GM21367 (cell line): ENCODE results near the gene PARD3.

Experiments
- ATAC-seq: cut with Tn5 transposase; IDR thresholded peaks from one replicate; pipeline ENCODE4 v1.9.1; 2021; ENCODE audit not compliant: unreplicated experiment

PARD3 gene

DNA sequence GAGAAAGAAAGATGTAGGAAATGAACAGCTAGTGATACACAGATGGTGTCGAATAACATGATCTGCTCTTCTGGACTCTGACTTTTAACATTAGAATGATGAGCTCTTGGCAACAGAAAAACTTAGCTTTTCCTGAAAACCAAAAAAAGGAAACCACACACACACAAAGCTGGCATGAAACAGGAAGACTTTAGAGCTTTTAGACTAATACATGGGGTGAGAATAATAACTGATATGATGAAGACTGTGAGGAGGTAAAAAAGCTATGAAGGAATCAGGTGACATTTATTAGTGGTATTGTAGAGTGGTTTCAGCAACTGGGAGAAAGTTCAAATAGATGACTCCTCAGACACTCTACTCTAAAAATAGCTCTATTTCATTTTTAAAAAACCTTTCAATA lies 491.9 kb downstream of the PARD3 start:
- no peak for ATAC-seq

DNA sequence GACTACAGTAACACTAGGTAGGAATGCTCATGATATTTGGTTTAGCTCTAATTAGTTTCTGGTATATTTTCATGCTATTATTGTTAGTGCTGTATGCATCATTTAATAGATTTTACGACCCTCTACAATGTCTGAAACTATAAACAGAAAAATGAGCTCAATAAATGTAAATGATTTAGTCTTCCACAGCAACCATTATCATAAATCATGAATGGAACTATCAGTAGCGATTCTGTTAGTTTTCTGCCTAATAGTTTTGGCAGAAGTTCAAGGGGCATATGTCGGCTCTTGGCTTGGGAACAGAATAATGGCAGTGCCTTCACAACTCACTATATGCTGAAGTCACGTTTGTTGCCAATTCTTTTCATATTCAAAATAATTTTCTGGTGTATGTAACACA lies 494.8 kb downstream of the PARD3 start:
- ATAC-seq = no peak

DNA sequence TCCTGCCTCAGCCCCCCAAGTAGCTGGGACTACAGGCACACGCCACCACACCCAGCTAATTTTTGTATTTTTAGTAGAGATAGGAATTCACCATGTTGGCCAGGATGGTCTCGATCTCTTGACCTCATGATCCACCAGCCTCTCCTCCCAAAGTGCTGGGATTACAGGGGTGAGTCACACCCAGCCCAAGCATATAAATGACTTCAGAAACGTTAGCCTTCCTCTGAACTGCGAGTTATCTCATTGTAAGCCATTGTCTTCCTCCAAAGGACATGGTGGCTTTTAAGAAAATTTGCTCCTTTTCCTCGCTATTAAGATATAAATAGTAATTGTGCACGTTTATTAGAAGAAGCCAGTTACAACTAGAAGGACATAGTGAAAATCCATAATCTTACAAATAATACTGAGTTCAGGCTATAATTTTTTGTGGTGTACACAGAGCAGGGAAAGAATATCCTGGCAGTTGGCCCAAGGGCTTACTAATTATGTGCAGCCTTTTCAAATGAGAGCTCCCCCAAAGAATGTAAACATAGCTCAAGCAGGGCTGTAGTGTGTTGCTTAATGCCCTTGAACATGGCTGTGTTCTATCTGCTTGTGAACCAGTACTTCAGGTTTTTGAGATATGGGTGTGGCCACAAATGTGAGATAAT lies 495.8 kb downstream of the PARD3 start:
- no peak for ATAC-seq

DNA sequence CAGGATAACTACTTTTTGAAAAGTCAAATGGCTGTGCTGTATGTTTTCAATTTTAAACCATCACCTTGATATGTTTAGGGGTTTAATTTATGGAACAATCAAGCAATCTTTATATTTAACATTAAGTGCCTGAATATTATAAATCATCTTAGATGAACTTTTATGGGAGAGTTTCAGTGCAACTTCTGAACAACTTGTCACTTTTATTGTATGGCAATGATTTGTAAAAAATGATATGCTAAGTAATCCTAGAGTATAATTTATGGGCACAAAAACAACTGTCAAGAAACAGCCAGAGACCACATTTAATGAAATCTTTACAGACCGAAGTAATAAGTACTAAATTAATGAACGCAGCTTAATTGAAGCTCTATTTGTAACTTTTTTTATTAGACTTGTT lies 498.9 kb downstream of the PARD3 start:
- no peak for ATAC-seq

DNA sequence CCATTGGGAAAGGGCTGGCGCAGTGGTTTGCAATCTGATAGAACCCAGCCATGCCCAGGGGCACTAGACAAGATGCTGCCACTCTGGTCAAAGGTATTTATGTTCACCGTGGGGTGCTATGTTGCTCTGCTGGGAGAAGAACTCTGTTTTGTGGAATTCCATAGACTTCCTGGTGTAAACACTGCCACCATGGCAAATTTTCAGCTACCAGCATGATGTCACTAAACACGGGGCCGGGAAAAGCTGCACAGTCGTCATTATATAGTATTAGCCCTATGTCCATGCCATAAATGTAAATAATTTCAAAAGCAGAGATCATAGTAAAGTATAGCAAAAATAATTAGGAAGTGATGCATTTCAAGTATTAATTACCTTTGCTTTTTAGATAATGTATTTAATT lies 500.6 kb downstream of the PARD3 start:
- no peak for ATAC-seq

DNA sequence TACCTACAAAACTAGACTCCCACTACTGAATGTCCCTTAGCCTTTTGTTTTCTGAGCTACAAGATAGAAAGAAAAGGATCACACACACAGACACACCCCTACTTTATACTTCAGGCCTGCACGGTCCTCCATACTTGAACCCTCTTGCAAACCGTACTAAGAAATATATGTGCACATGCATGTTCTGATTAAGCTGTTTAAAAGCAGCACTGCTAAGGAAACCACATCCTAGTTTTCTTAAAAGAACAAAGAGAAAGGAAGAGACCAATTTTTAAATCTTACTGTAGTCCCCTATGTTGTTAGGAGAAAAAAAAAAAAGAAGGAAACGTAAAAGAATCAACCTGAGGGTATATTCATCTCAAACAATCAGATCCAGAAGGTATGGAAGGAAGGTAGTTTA lies 501.2 kb downstream of the PARD3 start:
- no peak for ATAC-seq

DNA sequence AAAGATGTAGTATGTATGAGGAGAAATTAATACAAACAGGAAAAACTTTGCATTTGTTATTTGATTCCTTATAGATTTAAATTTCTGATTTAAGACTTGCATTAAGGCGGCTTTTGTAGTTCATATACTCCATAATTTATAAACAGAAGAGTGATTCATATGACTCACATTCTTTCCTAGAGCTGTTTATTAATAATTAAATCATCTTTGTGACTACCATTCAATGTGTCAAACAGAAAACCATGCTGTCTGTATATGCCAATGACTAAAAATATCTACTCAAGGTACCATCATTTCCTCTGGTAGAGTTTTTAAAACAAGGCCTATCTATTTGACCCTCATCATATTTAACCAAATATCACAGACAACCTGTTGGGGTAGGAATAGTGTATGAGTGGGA lies 501.7 kb downstream of the PARD3 start:
- no peak for ATAC-seq

DNA sequence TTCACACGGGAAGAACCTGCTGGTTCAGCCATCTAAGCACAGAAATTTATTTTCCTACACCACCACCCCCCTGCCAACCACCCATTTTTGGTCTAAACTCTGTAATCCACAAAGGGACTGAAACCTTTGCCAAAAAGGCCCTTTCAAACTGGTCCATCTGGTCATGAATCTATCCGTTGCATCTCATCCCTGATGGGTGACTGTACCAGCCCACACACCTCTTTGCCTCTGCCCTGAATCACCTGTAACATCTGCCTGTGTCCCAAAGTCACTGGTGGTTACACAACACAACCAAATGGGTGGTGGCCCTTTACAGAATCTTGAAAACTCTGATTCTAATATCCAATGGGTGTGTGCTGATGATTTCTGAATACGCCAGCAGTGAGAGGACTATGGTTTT lies 503.4 kb downstream of the PARD3 start:
- ATAC-seq = no peak

DNA sequence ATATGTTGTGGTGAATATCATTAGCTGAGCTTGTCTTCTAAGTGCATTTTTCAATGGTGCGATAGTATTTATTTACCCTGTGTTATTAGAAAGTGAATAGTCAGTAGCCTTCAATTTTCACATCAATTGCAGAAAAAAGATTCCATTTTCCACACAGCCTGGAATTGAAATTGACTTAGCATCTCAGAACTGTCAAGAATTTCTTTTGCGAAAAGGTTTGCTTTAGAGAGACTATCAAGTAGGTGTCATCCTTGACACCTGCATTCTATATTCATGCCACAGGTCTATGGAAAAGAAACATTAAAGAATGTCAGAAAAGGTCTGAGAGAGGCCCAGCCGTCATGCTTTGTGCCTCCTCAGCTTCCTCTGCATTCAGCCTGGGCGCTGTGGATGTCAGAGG lies 504.9 kb downstream of the PARD3 start:
- no peak for ATAC-seq

DNA sequence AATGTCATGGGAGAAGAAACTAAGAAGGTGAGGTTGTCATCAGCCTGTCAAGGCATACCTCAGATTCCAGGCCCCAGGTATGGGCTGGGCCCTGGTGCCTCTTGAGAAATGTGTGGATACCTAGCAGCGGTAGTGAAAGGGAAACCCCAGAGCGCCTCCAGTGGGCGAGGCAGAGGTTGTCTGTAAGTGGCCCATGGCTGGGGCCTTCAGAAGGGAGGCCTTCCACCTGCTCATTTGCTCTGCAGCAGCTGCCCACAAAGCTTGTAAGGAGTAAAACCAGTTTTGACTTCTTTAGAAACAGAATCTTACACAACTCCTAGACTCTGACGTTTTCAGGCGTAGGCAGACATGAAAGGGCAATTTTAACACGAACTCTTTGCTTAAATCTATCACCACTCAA lies 509.9 kb downstream of the PARD3 start:
- ATAC-seq = no peak

DNA sequence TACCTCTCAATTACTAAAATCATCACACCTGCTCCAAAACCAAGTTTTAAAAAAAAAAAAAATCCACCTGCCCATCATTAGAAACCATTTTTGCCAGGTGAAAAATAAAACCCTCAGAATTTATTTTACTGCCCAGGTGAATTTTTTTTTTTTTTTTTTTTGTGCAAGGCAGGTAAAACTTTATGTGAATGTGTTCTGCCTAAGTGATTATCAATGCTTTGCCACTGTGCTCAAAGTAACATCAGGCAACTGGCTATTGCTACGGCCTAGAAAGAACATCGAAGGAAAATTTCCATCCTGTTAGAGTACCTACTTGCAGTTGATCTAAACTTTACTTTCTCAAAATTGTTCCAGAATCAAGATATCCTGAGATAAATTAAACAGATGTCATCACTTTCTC lies 512.1 kb downstream of the PARD3 start:
- no peak for ATAC-seq

DNA sequence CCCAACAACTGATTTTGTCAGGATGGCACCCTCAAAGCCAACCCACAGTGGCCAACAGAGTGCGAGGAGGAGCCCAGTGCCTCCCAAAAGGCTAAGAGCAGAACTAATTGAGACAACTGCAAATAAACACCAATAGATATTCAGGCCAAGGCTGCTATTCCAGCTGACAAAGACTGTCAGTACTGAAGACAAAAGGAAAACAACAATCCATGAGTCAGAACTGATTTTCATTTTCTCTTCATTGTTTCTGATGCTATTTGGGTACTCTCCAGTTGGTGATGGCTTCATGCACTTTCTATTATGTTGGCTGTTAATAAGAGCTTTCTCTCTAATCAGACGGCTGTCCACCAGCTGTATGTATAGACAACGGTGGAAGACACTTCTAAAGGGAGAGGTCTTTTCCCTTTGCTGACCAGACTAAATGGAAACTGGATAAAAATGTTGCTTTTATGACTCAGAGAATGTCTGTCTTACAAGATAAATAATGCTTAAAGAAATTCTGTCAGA lies 515.9 kb downstream of the PARD3 start:
- no peak for ATAC-seq

DNA sequence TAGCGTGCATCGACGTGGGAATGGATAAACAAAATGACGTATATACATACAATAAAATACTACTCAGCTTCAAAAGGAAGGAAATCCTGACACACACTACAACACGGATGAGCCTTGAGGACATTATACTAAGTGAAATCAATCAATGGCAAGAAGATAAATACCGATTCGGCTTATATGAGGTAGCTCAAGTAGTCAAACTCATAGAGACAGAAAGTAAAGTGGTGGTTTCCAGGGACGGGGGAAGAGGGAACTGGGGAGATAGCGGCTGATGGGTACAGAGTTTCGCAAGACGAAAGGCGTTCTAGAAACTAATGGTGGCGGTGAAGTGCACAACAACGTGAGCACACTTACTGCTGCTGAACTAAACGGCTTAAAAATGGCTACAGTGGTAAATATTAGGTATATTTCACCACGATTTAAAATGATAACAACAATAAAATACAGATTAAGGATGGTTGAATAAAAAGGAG lies 516.7 kb downstream of the PARD3 start:
- ATAC-seq = no peak

DNA sequence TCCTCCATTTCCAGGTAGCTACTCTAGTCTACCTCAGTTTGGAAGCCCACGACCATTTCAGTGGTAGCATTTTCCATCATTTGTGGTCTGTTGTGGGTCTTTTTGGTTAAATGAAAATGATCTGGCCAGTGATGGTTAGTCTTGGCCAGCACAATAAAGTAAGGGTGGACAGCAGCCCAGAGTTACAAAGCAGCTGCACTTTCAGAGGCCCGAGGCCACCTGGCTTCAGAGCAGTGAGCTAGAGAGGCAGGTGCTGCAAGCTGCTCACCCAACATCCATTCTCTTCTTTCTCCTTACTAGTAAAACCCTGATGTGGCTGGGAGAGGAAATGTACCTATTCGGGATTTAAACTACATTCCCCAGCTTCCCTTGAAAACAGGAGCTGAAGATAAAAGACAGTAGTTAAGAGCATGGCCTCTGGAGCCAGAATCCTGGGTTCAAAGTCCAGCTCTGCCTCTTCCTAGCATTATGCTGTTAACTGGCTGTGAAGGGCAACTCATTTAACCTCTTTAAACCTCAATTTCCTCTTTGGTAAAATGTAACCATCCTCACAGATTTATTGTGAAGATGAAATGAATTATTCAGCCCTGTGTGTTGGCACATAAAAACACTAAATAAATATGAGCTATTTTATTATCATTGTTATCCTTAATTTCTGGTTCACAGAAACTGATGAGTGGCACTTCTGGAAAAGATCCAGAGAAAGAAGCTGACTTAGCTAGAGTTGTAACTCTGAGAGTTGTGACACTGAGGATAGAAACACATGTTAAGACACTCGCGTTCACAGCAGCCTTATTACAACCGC lies 517.4 kb downstream of the PARD3 start:
- ATAC-seq = no peak

DNA sequence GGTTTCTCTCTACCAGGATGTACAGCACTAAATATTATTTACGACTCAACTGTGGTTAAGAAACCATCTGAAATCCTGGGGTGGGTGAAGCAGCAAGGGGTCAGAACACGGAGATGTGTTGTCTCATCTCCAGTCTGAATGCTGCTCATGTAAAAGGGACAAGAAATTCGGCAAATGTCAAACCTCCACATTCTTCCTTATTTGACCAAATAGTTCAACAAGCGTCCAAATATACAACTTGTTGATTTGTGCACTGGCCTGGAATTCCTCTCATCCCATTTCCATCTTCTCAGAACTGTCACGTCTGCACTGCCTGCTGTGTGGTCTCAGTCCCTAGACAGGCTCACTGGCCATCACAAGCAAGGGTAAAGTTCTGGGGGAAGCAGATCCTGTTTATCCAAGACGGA lies 520.0 kb downstream of the PARD3 start:
- ATAC-seq = no peak

DNA sequence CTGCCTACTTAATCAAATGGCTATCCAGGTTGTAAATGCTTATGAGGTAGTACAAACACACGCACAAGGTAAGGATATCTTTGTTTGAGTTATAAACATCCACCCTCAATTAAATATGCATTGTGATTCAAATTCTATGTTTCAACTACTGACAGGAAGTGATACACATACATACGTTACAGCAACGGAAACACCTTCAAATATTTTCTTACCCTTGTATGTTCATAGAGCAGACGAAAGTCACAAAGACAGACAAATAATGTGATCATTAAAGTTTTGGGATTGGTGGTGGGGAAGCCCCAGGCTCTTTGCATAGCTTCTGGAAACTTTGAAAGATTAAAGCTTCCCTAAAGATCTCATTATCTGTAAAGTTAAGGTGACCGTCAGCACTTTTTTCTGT lies 521.0 kb downstream of the PARD3 start:
- no peak for ATAC-seq

DNA sequence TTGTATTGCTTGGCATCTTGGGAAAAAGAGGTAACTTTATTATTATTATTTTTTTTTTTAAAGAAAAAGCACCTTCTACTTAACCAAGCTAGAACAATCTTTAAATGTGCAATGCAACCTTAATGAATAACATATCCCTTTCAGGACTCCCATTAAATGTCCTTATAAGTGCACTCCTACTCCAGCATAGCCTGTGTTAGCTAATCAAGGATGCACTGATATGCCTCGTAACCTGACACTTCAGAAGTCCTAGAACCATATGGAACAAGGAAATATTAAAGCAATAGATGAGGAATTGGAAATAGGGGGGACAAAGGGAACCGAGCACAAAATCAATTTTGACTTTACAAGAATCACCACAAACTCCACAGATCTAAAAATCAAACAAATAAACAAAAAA lies 522.4 kb downstream of the PARD3 start:
- no peak for ATAC-seq

DNA sequence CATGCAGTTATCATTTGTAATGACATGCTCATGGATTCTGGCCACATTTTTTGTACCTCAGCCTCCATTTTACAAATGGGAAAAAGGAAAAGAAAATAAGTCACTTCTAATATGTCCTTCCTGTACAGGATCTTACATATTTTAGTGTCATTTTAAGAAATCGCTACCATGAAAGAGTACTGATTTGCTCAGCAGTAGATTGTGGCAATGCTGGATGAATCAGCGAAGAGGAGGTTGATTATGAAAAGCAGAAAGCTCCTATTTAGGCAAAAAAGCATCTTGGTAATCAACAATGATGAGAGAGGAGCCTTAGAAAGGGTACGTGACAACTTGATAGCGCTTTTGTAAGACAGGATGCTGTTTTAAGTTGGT lies 522.9 kb downstream of the PARD3 start:
- ATAC-seq = no peak

DNA sequence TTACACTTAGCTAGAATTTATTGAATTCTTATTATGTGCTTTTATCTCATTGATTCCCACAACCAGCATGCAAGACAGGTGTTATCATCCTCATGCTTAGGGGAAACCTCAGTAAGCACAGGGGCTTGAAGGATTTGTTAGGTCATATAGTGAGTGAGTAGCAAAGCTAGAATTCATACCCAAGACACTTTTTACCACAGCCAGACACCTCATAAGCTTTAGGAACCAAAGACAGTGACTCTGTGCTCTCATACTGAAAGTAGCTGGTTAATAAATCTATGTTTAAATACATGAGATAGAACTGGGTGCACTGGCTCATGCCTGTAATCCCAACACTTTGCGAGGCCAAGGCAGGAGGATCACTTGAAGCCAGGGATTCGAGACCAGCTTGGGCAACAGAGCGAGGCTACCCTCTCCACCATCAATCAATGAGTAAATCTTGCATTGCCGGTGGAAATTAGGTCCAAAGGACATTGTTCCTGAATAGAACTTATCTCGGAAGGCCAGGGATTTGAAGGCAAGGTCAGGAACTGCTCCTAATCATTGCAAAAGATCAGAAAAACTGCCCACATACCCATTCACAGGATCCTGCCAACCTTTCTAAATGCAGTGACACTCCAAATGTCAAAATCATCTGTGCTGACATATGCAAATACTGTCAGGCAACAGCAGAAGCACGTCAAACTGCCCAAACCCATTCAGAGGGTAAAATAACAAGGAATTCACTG lies 523.5 kb downstream of the PARD3 start:
- ATAC-seq = no peak

DNA sequence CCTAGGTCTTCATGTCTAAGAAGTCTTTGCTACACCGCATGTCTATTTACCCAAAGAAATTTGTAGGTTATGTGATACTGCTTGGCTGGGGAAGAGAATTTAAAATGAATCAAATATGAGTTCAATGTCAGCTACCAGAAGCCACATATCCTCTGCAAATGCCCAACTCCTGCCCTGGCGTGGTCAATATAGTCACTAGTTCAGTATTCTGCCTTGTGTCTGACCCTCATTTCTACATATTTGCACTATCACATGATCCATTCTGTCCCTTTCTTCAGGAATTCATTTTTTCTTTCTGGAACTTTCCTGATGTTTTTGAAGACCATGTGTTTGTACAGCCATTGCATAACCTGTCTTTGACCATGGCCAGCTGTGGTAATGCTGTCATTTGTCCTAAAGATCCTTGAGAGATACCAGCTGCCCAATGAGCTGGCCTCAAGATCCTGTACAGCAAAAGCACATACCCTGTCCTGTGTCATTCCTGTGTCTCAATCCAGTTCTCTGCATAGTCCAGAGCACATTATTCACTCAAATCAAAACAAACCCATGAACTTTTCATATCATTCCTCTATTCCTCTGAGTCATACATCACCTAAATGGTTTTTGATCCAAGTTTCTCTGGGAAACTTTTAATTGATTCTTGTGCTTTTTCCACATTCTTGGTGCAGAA lies 524.5 kb downstream of the PARD3 start:
- ATAC-seq = no peak

DNA sequence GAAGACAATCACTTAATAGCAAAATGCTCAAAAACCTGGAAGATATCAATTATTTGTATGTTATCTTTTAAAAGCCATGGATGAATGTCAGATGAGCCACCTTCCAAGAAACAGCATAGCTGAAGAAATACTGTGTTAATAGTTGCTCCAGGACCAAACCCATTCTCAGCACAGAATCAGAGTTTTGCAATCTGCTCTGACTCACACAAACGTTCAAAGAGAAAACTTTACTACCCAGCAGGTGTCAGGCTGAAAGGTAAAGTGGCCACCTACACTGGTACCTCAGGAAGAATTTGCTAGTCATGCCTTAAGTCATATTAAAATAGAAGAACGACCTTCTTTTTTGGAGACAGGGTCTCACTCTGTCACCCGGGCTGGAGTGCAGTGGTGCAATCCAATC lies 526.5 kb downstream of the PARD3 start:
- ATAC-seq = no peak
